ENCODE results near the gene EML6.

EML6 gene

DNA sequence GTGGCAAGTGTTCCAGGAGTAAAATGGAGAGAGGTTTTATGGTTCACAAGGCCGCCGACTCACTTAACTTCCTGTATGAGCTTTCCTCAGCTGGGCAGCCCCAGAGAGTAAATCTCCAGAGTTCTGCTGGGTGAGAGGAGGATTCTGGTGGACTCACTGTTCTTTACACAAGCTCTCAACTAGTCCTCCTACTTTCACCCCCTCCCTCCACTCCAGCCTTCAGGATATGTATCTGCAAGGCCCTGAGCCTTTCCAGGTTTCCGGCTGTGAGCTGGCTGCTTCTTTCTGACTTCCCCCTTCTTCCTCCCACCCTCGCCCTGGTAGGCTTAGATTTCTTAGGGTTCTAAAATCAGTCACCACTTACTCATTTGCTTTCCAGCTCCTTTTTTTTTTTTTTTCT lies 34.0 kb downstream of the EML6 start:
- DNase-seq (ENCODE audit: insufficient read length, low spot score) = peak; percentile 24
- TF ChIP-seq POLR2A (IDR thresholded peaks at IDR 0.05; ENCODE audit: low read depth, low read length) = no peak
- FAIRE-seq = peak; percentile 91

DNA sequence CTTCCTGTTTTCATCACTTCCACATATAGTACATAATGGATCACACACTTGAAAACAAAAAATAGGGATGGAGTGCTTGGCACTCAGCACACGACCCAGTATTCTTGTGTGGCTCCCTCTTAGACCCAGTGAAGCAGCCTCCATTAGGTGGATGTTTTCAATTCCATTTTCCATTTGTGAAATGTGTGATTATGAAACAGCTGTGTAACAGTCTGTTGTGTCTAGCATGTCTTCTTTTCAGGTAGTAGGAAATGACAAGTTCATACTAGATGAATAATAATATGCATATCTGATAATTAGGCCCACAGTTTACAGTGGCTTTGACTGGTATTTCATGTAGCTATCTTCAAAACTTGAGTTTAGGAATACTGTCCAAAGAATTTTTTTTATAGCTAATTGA lies 35.5 kb downstream of the EML6 start:
- peak; percentile 80 for FAIRE-seq

DNA sequence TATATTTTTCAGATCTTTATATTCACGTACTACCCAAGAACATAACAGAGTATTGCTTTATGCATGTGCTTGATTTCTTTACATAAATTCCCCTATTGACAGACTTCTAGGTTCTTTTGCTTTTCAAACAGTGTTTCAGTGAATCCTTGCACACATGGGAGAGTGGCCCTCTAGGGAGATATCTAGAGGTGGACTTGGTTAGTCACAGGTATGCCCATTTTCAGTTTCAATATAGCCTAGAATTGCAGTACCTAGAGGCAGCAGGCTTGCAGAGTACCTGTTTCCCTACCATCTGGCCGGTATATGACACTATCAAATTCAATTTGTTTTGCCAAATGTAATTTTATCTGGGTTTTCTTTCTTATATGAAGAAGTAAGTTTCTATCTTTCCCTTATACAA lies 36.8 kb downstream of the EML6 start:
- TF ChIP-seq POLR2A (IDR thresholded peaks at IDR 0.05; ENCODE audit: low read depth, low read length) = no peak
- FAIRE-seq (no peak), DNase-seq (ENCODE audit: insufficient read length, low spot score) (no peak)

More for the DNA sequence above, 35.5 kb downstream of the EML6 start:
- no peak for TF ChIP-seq POLR2A (IDR thresholded peaks at IDR 0.05; ENCODE audit: low read depth, low read length)
- DNase-seq (ENCODE audit: insufficient read length, low spot score) = no peak

DNA sequence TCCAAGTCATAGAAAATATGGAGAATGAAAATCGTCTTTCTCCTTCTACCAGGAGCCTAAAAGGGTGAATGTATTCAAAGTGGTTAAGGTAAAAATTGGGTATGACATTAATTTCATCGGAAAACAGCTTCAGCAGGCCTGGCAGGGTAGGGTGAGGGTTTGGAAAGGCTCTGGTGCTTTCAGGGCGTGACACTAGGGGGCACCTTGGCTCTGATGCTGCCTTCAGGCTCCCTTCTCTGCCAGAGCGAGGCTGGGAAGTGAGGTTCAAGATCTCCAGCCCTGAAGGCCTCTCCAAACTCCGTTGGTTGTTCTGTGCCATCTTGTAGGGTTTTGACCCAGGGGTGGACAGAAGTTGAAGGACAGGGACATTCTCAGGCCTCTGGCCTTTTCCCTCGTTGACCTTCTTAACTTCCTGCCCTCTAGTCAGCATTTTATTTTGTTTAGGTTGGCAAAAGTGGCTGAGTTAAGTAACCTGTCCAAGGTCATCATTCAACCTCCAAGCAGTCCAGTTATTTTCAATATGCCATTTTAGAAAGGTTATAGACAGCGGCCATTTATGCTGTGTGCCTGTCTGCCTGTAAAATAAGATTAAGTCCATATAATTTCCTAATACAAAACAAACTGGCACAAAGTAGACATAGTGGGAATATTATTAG lies 40.3 kb downstream of the EML6 start:
- no peak for TF ChIP-seq POLR2A (IDR thresholded peaks at IDR 0.05; ENCODE audit: low read depth, low read length)
- peak; percentile 64 for FAIRE-seq
- DNase-seq (ENCODE audit: insufficient read length, low spot score) = no peak

DNA sequence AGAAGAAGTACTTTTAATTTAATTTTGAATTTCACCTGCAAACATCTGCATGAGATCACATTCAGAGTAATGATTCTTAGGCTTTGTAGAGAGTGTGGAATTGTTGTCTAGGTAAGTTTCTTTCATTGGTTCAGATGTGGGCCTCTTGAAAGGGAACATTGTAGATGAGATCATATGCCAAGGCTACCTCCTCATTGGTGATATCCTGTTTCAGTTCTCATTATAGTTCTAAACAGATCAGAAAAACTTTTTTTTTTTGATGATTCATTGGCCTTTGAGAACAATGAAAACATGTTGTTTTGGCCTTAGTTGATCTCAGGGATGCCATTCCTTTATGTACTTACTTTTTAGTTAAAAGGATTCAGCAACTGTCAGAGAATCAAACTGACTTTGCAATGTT lies 44.5 kb downstream of the EML6 start:
- FAIRE-seq (peak; percentile 81), DNase-seq (ENCODE audit: insufficient read length, low spot score) (no peak)
- TF ChIP-seq POLR2A (IDR thresholded peaks at IDR 0.05; ENCODE audit: low read depth, low read length) = no peak

DNA sequence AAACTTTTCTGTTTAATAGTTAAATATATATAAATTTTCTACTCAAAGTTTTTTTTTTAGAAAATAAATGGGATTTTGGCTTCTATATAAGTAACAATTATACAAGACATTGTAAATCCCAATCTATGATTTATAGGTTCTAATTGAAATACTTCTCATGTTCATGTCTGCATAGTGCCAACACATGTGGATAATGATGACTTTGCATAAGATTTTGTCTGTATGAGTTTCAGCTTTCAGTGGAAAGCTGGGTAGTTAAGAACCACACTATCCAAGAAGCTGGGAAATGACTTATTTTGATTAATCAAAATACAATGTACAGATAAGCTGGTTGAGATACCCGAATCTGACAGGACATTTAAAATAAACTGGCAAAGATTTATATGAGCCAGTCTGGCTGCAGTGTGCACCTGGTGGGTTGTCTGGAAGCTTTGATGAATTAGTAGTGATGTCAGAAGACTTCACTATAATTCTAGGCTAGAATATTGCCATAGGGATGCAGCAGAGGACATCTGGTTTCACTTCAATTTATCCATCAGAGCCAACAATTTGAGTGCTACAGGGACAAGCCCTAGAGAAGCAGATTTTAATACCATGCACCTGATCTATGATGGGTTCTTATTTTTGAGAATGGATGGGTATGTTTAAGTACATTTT lies 45.4 kb downstream of the EML6 start:
- no peak for TF ChIP-seq POLR2A (IDR thresholded peaks at IDR 0.05; ENCODE audit: low read depth, low read length)
- no peak for DNase-seq (ENCODE audit: insufficient read length, low spot score)
- no peak for FAIRE-seq

DNA sequence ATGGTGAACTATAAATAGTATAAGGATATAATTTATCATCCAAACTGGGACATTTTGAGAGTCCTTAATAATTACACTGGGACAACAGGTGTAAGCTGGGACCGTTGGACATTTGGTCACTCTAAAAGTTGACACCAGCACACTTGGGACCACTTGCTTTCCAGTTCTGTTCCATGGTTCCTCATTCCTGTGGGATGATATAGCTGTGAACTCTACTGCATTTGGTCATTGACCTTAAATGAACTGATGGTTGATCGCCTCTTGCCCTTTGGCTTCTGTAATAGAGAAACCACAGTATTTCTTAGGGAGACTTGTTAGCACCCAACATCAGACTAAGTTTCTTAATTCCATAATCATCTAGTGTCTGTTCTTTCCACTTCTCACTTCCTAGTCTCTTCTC lies 46.7 kb downstream of the EML6 start:
- no peak for DNase-seq (ENCODE audit: insufficient read length, low spot score)
- FAIRE-seq = no peak
- no peak for TF ChIP-seq POLR2A (IDR thresholded peaks at IDR 0.05; ENCODE audit: low read depth, low read length)

DNA sequence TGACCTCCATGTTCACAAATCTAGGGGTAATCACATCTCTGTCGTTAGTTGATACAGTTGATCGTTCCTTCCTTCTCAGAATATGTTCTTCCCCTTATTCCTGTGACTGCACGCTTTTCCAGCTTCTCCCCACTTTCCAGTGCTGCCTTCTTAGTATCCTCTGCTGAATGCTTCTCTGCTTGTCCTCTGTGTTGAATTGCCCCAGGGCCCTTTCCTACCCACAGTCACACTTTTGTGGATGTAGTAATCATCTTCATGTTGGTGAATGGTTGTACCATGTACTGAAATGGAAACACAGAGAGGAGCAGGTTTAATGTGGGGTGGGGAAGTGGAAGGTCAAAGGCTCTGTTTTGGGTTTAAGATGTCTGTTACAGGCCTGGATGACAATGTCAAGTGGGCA lies 47.2 kb downstream of the EML6 start:
- FAIRE-seq (no peak), DNase-seq (ENCODE audit: insufficient read length, low spot score) (no peak)
- no peak for TF ChIP-seq POLR2A (IDR thresholded peaks at IDR 0.05; ENCODE audit: low read depth, low read length)

DNA sequence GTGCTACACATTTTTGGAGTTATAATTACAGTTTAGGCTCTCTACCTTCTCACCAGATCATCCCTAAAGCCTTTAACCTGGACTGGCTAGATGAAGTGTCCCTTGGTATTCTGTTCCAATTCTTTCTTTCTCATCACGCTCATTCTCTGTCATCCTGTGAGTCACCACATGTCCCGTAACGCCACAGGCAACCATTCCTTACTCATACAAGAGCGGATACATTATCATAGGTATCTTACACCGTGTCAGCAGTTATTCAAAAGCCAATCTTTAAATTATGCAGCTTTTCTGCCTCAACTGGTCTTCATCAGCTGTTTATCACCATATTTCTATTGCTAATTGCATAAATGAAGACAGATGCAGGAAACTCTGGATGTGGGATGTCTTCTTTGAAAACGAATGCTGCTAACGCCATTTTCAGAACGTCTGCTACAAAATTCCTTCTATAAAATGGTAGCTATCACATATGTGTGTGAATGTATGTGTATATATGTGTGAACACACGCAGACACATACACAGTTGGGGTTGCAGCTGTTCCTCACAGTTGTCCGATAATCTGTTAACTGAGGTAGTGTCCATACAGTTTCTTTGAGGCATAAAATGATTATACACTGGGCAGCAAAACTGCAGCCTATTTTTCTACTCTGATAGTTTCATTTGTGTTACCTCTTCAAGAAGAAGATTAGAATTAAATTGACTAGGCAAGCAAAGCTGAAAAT lies 47.9 kb downstream of the EML6 start:
- FAIRE-seq (peak; percentile 92), DNase-seq (ENCODE audit: insufficient read length, low spot score) (peak; percentile 26)
- no peak for TF ChIP-seq POLR2A (IDR thresholded peaks at IDR 0.05; ENCODE audit: low read depth, low read length)

DNA sequence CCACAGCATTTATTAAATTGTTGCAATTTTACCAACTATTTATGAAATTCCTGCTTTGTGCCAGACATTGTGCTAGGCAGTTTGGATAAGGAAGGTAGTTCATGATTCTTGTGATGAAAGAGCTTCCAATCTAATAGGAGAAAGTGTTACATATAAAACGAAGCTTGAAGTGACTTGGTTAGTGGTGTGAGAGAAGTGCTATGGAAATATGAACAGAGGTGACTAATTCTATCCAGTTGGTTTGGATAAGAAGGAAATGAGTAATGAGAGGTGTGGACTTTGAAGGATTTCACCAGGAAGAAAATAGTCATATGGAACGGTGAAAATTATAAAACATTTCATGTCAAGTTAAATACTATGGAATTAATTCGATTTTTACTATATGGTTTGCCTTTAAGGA lies 48.6 kb downstream of the EML6 start:
- DNase-seq (ENCODE audit: insufficient read length, low spot score) (no peak), FAIRE-seq (peak; percentile 70)
- no peak for TF ChIP-seq POLR2A (IDR thresholded peaks at IDR 0.05; ENCODE audit: low read depth, low read length)

DNA sequence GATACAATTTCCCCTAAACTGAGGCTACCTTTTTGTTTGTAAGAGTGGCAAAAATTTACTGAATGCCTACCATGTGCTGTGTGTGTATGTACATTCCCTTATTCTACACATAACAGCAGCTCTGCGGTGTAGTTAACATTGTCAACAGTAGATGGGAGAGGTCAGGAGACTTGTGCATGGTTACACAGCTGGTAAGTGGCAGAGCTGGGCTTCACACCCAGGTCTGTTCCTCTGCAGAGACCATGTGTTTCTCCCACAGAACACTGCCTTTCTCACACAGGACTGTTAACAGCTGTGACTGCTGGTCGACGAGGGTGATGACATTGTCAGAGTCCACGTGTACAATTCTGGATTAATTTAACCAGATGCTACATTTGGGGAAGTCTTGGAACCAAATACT lies 49.1 kb downstream of the EML6 start:
- no peak for TF ChIP-seq POLR2A (IDR thresholded peaks at IDR 0.05; ENCODE audit: low read depth, low read length)
- DNase-seq (ENCODE audit: insufficient read length, low spot score) (no peak), FAIRE-seq (no peak)

DNA sequence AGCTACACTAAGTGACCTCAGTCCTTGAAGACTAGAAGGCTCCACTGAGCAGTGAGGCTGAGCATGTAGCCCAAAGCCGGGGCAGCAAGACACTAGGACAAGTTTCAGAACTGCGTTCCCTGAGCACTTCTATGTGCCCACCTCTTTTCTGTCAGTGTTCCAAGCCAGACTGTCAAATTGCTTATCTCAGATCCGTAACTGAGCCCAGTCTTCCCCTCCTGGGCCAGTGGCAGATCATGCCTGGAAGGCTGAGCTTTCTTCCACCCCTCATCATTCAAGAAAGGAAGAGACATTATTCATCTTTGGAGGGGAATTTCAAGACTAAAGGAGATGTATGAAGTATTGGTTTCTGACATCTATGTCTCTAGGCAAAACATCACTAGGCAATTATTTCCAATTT lies 49.8 kb downstream of the EML6 start:
- no peak for FAIRE-seq

DNA sequence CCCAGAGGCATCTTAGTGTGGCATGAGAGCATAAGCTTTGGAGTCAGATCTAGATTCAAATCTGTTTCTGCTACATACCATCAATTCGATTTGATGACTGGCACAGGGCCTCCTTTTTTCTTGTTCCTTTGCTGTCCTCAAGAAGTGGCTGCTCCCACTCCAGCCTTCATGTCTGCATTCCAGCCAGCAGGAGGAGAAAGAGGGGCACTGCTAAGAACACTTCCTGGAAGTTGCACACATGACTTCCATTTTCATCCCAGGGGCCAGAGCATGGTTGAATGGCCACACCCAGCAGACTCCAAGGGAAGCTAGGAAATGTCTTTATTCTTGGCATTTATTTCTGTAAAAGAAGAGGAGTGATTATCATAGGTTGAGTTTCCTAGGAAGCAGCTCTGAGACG lies 50.4 kb downstream of the EML6 start:
- FAIRE-seq = no peak
- DNase-seq (ENCODE audit: insufficient read length, low spot score) = no peak
- TF ChIP-seq POLR2A (IDR thresholded peaks at IDR 0.05; ENCODE audit: low read depth, low read length) = no peak

More for the DNA sequence above, 49.8 kb downstream of the EML6 start:
- DNase-seq (ENCODE audit: insufficient read length, low spot score) = no peak
- no peak for TF ChIP-seq POLR2A (IDR thresholded peaks at IDR 0.05; ENCODE audit: low read depth, low read length)

DNA sequence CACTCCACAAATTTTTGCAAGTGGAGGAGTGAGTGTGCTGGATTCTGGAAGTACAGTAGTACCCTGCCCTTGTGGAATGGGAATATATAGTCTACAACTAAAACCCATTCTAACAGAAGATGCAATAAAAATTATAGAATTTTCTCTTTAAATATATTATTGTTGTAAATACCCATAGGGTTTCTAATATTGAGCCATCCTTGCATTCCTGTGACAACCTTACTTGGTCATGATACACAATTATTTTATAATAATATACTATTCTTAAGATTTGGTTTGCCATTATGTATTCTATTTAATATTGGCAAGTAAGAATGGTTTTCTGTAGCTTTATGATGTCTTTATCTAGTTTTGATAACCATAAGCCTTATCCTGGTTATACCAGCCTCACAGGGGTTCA lies 52.2 kb downstream of the EML6 start:
- TF ChIP-seq POLR2A (IDR thresholded peaks at IDR 0.05; ENCODE audit: low read depth, low read length) = no peak
- DNase-seq (ENCODE audit: insufficient read length, low spot score) (no peak), FAIRE-seq (no peak)

DNA sequence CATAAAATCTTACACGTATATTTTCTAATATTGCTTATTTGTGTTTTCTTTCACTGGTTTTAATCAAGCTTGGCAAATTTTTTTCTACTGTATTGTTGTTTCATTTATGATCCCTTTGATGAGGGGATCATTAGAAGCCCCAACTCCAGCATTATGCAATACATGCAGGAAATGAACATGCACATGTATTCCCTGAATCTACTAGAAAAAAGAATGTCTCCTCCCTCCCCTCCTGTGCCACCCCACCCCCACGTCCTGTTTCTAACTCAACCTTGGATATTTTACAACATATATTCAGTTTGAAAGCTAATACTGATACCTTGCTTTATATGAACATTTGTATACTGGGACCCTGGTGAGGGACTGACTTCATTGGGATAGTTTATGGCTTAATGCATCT lies 53.0 kb downstream of the EML6 start:
- FAIRE-seq (no peak), DNase-seq (ENCODE audit: insufficient read length, low spot score) (no peak)
- no peak for TF ChIP-seq POLR2A (IDR thresholded peaks at IDR 0.05; ENCODE audit: low read depth, low read length)

Data from H54 (cell line).